ENCODE results near the gene CPSF7.

- TF ChIP-seq, protein P1, sequence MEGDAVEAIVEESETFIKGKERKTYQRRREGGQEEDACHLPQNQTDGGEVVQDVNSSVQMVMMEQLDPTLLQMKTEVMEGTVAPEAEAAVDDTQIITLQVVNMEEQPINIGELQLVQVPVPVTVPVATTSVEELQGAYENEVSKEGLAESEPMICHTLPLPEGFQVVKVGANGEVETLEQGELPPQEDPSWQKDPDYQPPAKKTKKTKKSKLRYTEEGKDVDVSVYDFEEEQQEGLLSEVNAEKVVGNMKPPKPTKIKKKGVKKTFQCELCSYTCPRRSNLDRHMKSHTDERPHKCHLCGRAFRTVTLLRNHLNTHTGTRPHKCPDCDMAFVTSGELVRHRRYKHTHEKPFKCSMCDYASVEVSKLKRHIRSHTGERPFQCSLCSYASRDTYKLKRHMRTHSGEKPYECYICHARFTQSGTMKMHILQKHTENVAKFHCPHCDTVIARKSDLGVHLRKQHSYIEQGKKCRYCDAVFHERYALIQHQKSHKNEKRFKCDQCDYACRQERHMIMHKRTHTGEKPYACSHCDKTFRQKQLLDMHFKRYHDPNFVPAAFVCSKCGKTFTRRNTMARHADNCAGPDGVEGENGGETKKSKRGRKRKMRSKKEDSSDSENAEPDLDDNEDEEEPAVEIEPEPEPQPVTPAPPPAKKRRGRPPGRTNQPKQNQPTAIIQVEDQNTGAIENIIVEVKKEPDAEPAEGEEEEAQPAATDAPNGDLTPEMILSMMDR (IDR thresholded peaks at IDR 0.05): no peak
- TF ChIP-seq POLR2A (IDR thresholded peaks at IDR 0.05): no peak
These were observed 23.1 kb upstream of the CPSF7 start for GRCh38 chr11:61452825-61453224.

Measured in body of pancreas (tissue), 4 donors.